Esophagus mucosa (tissue), 1 donor: ENCODE measurements around the gene KLK1. TPM values are rescaled to one million over a fixed set of nuclear protein-coding genes. Genes with fewer than 3 reads are reported as not detected.
A peak's percentile ranks its signal among the peaks of the same experiment; 100 is the strongest.
"Not testable (repeated sequence)": the region's sequence is repeated elsewhere in the genome, so short reads cannot be mapped to it uniquely, and the experiment has no call there.

Experiments
- ATAC-seq: fragments of 200-7000 bp; cut with Tn5 transposase; one replicate; pipeline ENCODE4 v1.9.1; 2020
- total RNA-seq: library from RNA; stranded (reverse); gene quantifications from one replicate; pipeline ENCODE4 v1.2.4, GENCODE V29; 2023
- donor health status: DM: yes; HTN: yes; CAD: no.

KLK1 gene
- total RNA-seq, 1 donor from 2014 or later = 1.3 TPM

DNA sequence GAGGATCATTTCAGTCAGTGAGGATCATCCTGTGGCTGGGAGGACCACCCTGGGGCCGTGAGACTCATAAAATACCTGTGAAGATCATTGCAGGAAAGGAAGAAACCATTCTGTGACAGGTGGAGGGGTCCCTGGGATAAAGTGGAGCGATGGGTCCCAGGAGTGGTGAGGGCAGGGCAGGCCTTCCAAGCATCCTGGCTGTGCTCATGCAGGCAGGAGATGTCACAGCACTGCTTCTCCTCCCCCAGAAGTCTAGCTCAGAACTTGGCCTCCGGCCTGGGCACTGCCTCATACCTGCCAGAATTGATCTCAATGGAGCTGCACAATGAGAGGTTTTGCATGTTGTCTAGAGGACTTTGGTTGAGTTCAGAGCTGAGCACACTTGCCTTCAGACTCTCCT, 11.1 kb downstream of the KLK1 start:
- ATAC-seq = no peak

DNA sequence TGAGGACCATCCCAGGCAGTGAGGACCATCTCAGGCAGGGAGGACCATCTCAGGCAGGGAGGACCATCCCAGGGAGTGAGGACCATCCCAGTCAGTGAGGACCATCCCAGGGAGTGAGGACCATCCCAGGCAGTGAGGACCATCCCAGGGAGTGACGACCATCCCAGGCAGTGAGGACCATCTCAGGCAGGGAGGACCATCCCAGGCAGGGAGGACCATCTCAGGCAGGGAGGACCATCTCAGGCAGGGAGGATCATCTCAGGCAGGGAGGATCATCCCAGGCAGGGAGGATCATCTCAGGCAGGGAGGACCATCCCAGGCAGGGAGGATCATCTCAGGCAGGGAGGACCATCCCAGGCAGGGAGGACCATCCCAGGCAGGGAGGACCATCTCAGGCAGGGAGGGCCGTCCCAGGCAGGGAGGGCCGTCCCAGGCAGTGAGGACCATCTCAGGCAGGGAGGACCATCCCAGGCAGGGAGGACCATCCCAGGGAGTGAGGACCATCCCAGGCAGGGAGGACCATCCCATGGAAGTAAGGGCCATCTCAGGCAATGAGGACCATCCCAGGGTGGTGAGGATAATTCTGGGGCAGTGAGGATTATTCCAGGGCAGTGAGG, 11.9 kb downstream of the KLK1 start:
- not testable (repeated sequence) for ATAC-seq

DNA sequence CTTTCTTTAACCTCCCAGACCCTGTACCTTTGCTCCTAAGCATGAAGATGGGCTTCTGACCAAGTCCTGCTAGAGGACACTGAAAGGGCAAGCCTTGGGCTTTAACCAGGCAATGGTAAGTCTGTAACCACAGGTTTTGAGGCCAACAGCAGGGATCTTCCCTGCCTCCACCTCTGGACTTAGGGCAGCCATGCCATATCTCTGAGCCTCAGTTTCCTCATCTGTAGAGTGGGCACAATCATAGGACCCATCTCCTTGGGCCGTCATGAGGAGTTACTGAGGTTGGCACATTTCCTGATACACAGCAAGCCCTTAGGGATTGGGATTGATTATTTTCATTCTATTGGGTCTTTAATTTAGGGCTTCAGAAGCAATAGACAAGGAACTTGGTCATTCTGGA, 14.7 kb downstream of the KLK1 start:
- no peak for ATAC-seq

DNA sequence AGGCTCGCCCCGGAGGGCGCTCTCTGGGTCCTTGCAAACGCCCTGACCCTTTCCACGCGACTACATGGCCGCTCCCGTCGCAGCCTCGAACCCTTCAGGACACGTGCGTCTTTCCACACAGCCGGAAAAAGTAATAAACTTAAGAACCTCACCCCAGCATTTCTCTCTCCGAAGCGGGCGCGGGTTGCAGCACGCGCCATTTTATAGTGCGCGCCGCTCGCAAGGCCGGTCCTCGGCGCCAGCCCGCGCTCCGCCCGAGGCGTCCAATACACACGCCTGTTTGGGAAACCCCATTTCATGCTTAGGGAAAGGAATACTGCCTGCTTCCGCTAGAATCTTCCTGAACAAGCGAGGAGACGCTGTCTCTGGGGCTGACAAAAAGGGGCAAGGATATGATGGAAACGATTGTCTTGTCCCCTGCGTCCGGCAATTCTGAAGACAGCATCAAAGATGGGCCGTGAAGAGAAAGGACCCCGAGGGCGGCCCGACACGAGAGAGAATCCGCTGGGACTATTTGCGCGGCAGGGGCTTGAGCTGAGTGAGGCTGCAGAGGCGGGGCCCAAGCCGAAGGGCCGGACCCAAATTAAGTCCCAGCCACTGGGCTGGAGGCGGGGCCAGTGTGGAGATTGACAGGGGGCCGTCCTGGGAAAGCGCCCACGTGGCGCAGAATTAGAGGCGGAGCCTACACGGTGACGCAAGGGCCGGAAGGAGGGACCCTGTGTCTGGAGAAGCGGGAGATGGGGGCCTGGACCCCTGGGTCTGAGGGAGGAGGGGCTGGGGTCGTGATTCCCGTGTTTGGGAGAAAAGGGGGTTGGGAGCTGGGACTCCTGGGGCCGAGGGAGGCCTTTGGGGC, 18.9 kb downstream of the KLK1 start:
- ATAC-seq = peak; percentile 99

DNA sequence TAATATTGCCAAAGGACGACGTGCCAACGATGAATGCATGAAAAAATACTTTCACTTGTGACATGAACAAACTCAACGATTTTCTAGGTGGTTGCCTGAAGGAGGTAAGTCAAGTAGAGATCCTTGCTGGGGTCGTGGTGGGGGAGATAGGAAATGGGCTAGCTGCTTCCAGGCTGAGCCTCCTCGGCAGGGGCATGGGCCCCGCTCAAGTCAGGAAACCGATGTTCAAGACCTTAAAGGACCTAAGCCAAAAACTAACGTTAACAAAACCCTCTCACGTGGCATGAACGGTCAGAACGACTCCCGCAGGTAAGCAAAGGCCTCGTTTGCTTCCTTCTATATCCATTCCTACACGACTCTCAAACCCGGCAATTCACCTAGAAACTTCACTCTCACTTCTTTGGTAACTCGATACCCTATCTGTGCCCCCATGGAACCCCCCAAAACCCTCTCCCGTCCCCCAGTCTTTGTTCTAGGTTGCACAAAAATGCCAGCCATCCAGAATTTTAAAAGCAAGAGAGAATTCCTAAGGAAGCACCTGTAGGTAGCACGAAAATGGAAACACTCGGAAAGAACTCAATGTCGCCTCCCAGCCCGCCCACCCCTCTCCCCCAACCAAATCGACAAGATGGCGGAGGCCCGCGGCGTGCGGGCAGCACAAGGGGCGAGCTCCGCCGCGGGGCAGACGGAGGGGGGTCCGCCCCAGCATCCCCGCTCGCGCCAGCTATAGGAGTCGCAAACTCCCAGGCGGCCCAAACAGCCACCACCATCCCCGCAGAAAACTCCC, 19.8 kb downstream of the KLK1 start:
- ATAC-seq = peak; percentile 4

DNA sequence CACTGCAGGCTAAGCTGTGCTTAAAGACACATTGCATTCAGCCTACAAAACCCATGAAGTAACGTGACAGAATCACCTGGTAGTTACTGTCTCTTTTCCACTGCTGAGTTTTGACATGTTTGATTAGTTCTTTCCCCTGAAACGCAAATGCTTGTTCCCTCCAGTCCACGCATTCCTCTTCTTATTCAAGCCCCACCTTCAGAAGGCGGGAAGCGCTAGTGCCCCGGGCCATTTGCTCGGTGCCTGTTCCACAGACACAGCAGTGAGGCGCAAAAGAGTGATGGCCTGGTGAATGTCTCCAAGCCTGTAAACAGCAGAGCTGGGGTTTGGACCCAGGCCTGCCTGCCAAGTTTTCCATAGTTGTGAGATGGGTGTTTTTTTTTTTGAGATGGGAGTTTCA, 22.5 kb downstream of the KLK1 start:
- no peak for ATAC-seq

DNA sequence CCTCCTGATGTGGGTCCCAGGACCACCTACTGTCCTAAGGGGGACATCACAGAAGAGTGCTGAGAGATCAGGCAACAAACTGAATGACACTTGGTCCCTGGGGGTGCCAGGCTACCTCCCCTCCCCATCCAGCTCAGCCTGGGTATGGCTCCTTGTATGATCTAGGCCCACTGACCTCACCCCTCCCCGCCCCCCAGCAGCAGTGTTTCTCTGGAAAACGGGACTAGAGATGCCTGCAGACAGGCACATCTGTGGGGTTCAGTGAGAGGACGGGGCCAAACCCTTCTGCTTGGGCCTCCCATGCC, 24.1 kb downstream of the KLK1 start:
- no peak for ATAC-seq

DNA sequence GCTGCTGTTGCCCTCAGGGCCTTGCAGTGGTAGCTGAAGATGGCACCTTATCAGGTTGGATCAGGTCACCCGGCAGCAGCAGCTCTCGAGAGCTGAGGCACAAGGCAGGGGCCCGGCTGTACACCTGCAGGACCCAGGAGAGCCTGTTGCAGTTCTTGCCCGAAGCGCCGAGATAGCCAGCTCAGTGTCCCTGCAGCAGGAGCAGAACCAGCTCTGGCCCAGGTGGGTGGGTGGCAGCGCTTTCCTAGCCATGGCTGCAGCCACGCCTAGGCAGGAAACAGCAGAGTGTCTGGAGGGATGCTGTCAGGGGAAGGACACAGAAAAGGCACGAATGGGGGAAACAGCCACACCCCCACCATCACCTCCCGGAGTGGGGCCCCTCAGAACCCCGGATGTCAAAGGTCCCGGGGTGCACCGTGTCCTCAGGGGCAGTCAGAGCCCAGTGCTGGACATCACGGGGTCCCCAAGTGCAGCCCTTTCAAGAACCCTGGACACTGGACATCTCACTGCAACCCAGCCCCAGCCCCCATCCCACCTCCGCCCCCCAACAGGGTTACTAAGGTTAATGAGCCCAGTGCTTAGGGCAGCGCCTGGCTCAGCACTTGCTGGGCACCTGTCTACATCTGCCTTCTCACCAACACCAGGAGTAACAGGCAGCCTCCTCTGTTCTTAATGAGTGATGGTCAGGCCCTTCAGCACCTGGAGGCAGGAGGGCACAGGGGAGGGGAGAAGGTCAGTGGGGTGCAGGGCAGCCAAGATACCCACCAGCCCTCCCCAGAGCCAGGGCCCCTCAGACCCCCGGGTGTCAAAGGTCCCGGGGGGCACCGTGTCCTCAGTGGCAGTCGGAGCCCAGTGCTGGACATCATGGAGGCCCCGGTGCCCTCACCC, 24.7 kb downstream of the KLK1 start:
- ATAC-seq = no peak

DNA sequence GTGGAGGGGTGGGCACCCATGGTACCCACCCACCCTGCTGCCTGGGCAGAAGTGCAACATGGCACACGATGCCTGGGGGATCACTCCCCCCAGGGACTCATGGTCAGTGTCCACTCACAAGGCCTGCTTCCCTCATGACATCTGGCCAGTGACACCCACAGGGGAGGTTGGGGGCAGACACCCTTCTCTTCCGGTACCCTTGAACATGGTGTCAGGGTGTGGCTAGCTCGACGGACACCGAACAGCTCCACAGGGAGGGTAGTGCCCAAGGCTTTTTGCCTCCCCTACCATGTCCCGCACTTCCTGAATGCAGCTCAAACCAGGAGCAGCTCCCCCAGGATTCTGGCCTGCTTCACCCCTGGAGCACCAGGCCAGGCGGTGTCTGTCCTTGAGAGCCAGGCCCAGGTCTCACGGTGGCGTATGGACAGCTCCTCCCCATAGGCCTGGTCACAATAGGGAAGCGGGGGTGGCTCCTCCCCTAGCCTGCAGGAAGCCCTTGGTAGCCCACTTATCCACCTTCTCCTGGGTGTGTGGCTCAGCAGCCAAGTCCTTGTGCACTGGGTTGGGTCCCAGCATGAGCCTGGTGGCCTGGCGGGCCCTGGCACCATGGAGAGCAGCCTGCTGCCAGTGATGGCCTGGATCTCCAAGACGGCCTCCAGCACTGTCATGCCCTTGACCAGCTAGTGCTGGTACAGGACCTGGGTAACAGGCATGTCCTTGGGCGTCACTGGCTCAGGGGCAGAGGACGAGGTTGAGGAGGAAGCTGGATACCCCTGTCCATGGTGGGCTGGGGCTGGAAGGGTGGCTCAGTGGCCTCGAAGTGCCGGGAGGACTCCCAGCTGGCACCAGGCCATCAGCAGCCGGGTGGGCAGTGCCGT, 25.6 kb downstream of the KLK1 start:
- ATAC-seq = no peak

DNA sequence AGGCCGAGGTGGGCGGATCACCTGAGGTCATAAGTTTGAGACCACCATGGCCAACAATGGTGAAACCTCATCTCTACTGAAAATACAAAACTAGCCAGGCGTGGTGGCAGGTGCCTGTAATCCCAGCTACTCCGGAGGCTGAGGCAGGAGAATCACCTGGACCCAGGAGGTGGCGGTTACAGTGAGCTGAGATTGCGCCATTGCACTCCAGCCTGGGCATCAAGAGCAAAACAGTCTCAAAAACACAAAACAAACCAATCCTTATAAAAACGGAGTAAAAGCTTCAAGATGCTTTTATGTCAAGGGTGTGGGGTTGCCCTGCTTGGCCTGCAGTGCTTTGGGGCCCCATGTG, 26.2 kb downstream of the KLK1 start:
- ATAC-seq = no peak

DNA sequence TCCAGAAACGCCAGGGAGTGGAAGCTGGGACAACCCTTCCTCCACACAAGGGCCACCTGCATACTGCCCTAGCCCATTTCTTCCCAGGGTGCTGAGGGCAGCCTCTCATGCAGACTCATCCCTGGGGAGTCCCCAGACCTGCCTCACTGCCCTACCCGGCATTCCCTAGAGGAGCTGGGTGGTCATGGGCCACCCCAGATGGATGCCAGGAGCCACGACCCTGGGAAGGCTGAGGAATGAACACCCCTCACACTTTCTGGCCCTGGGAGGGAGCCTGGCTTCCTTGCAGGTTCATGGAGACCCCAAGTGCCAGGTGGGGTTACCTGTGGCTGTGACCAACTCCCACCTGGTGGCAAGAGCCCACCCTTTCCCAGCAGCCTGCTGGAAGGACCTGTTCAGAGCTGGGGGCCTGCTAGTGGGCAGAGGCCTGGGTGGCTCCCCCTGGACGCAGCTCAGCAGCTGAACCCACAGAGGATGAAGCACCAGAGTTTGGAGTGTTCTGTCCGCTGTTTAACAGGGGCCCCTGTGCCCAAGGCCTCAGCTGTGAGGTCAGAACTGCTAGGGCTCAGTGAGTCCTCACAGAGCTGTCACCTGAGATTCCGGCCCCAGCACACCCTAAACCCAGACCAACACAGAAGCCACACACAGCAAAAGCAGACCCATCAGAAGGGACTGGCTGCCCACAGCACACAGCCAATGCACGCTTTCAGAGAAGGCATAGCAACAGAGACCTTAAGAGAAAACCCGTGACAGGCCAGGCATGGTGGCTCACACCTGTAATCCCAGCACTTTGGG, 26.8 kb downstream of the KLK1 start:
- no peak for ATAC-seq

DNA sequence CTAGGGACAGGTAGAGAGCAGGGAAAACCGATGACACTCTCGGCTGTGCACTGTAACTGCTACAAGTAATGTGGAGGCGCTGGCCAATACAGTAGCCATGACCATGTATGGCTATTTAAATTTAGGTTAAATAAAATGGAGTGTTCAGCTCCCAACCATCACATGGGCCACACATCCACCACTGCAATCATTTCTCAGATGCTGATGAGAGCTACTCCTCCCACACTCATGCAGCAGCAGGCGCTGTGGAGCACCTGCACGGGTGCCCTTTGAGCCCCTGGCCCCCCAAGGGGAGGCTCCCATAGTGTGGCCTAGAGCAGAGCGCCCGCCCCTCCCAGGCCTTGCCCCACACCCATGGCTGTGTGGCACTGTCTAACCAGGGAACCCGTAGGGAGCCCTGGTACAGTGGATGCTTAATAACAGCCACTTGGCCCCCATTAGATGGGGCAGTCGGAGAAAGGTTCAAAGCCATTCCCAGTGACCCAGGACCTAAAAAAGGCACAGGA, 27.4 kb downstream of the KLK1 start:
- ATAC-seq = no peak

DNA sequence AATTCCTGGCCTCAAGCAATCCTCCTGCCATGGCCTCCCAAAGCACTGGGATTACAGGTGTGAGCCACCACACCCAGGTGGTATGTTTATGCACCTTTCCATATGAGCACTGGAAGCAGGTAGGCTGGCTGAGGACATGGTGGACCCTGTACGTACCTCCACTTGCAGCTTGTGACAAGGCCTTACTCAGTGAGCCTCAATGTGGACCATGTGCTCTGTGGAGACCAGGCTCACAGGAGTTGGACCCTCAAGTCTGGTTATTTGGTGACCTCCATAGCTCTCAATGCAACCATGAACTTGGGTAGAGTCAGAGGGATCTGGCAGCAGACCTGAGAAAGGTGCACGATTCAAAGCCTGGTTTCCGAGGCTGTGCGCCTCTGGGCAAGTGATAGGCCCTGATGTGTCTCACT, 27.9 kb downstream of the KLK1 start:
- no peak for ATAC-seq

DNA sequence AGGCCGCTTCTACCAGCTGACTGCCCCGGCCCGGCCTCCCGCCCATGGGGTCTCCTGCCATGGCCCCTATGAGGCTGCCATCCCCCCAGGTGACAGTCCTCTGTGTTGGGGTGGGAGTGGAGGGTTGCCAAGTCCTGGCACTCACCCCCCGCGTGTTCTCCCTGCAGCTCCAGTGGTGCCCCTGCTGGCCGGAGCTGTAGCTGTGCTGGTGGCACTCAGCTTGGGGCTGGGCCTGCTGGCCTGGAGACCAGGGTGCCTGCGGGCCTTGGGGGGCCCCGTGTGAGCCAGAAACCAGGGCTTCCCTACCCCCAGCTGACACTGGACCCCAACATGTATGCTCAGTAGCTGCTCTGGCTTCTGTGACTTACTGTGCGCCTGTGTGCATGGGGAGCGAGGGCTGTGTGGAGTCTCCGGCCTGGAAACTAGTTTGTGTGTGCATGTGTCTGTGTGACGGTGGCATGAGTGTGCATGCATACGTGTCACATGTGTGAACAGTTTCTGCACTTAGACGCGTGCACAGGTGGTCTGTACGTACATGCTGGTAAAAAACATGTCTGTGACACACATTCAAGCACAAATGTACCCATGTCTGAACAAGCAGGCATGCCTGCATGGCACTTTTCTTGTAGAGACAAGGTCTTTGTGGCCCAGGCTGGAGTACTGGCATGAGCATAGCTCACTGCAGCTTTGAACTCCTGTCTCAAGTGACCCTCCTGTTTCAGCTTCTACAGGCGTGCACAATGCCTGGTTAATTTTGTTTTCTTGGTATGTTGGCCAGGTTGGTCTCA, 28.5 kb downstream of the KLK1 start:
- peak; percentile 11 for ATAC-seq

DNA sequence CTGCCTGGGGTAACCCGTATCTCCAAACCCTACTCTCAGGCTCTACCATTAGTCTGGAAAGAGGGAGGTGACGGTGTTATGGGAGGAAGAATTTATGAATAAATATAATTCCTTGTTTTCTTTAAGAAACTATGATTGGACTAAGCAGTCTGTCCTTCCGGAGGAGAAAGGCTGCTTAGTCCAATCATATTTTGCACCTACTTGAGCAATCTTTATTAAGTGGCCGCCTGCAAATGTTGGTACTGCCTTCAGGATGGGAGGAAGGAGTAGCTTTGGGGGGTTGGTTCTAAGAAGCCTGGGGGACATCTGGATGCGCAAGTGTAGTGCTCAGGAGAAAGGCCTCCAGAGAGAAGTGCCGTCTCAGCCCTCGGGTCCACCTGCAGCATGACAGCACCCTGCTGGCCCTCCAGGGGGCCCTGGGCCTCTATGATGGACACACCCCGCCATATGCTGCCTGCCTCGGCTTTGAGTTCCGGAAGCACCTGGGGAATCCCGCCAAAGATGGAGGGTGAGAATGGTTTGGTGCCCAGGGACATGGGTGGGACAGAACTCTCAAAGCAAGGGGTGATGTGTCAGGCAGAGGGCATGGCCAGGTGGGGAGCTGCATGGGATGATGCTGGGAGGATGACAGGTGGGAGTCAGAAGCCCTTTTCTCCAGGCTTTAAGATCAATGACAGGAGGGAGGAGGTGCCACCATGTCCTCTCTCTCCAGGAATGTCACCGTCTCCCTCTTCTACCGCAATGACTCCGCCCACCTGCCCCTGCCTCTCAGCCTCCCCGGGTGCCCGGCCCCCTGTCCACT, 29.3 kb downstream of the KLK1 start:
- ATAC-seq = peak; percentile 8

DNA sequence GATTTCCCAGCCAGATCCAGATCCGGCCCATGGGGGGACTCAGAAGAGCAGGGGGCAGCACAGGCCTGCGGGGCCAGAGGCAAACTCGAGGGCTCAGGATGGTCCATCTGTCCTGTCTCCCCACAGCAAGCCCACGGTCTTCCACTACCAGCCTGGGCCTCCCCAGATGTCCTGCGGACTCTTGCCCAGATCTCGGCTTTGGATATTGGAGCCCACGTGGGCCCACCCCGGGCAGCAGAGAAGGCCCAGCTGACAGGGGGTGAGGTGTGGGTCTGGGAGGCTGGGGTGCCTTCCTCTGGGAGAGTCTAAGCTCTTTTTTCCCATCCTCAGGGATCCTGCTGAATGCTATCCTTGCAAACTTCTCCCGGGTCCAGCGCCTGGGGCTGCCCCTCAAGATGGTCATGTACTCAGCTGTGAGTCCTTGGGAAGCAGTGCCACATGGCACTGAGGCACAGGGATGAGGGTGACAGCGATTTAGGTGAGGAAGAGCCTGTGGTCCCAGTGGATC, 30.0 kb downstream of the KLK1 start:
- no peak for ATAC-seq

DNA sequence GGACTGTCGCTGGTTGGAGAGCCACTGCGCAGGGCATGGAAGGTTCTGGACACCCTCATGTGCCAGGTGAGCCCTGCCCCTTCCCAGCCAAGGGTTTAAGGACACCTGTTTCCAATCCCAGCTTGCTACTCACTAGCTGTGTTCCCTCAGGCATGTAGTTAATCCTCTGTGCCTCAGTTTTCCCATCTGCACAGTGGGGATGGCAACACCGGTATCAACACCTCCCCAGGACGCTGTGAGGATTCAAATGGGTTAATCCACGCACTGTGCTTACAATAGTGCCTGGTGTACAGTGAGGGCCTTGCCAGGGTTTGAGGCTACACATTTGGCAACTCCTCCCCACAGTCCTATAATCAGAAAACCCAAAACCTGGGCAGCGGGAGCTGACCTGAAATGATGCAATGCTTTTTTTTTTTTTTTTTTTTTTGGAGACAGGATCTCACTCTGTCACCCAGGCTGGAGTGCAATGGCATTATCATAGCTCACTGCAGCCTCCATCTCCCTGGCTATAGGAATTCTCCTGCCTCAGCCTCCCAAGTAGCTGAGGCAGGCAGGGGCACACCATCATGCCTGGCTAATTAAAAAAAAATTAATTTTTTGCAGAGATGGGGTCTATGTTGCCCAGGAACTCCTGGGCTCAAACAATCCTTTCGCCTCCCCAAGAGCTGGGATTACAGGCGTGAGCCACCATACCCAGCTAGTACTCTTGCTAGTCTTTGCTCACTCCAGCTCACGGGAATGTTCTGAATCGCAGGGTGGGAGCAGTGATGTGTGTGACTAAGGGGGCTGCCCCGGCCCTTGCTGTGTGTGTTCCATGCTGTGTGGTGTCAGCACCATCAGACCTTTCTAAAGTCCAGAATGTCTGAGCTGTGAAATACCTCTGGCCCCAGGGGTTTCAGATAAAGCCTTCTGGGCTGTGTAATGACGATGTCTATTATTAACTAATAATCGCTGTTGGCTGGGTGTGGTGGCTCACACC, 31.0 kb downstream of the KLK1 start:
- ATAC-seq = no peak
